Measurements from ENCODE around the gene GIMAP7. TPM values are rescaled to one million over a fixed set of nuclear protein-coding genes. Genes with fewer than 3 reads are reported as not detected.

Gene GIMAP7
- total RNA-seq, 2 donors from 2014 or later = not detected

DNA sequence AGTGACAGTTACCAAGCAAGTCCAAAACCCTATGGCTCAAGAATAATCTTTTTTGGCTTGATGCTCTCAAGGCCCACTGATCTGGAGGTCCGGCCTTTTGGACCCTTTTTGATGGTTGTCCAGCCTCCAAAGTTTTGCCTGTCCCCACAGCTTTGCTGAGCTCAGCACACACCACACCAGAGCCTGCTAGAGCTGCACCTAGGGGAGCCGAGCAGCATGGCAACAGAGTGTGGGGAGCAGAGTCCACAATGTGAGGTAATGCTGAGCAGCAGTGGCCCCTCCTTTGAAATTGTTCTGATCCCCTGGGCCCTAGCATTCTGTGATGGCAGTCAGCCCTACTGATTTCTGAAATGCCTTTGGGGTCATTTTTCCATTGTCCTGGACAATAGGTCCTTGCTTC, 9.3 kb downstream of the GIMAP7 start:
- Histone ChIP-seq H3K4me3 (ENCODE audit: low read length) (no peak overlapping the region), H3K36me3 (ENCODE audit: control insufficient read depth, insufficient read depth, low read length) (no peaks in the 10 kb centered on the region), H3K9me3 (ENCODE audit: control insufficient read depth, low read length) (no peaks in the 10 kb centered on the region), H3K4me1 (ENCODE audit: control insufficient read depth, insufficient read depth, low read length) (no peaks in the 10 kb centered on the region), H3K9ac (ENCODE audit: extremely low read depth, low read length, poor library complexity, severe bottlenecking) (no peak overlapping the region), H3K27me3 (ENCODE audit: control insufficient read depth, insufficient read depth, low read length, poor library complexity, severe bottlenecking) (no peaks in the 10 kb centered on the region), H3K27ac (ENCODE audit: low read depth, low read length) (no peak overlapping the region)
- Mint-ChIP-seq H3K27ac (no peak overlapping the region), H3K4me3 (no peak overlapping the region), H3K4me1 (no peaks in the 10 kb centered on the region), H3K9me3 (peaks cover 38% of the 10 kb centered on the region), H3K27me3 (ENCODE audit: insufficient read depth) (no peaks in the 10 kb centered on the region), H3K36me3 (ENCODE audit: low read depth) (no peaks in the 10 kb centered on the region)
- WGBS, 2 experiments (ENCODE audit: insufficient coverage in 1 of 2, insufficient read length in 1 of 2) = 78 to 100% methylated on average over 1 to 2 of the region's 2 CpGs
- DNase-seq = no peak
- TF ChIP-seq, protein P1, sequence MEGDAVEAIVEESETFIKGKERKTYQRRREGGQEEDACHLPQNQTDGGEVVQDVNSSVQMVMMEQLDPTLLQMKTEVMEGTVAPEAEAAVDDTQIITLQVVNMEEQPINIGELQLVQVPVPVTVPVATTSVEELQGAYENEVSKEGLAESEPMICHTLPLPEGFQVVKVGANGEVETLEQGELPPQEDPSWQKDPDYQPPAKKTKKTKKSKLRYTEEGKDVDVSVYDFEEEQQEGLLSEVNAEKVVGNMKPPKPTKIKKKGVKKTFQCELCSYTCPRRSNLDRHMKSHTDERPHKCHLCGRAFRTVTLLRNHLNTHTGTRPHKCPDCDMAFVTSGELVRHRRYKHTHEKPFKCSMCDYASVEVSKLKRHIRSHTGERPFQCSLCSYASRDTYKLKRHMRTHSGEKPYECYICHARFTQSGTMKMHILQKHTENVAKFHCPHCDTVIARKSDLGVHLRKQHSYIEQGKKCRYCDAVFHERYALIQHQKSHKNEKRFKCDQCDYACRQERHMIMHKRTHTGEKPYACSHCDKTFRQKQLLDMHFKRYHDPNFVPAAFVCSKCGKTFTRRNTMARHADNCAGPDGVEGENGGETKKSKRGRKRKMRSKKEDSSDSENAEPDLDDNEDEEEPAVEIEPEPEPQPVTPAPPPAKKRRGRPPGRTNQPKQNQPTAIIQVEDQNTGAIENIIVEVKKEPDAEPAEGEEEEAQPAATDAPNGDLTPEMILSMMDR (conservative IDR thresholded peaks at IDR 0.05) = no peak

DNA sequence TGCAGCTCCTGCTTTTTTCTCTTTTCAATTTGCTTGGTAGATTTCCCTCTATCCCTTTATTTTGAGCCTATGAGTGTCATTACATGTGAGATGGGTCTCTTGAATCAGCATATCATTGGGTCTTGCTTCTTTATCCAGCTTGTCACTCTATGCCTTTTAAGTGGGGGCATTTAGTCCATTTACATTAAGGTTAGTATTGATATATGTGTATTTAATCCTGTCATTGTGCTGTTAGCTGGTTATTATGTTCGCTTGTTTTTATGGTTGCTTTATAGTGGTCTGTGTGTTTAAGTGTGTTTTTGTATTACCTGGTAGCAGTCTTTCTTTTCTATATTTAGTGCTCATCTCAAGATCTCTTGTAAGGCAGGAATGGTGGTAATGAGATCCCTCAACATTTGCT, 17.0 kb downstream of the GIMAP7 start:
- Histone ChIP-seq H3K4me1 (ENCODE audit: control insufficient read depth, insufficient read depth, low read length) (no peaks in the 10 kb centered on the region), H3K36me3 (ENCODE audit: control insufficient read depth, insufficient read depth, low read length) (no peaks in the 10 kb centered on the region), H3K27ac (ENCODE audit: low read depth, low read length) (no peak overlapping the region), H3K27me3 (ENCODE audit: control insufficient read depth, insufficient read depth, low read length, poor library complexity, severe bottlenecking) (no peaks in the 10 kb centered on the region), H3K9me3 (ENCODE audit: control insufficient read depth, low read length) (no peaks in the 10 kb centered on the region), H3K4me3 (ENCODE audit: low read length) (no peak overlapping the region), H3K9ac (ENCODE audit: extremely low read depth, low read length, poor library complexity, severe bottlenecking) (no peak overlapping the region)
- Mint-ChIP-seq H3K27ac (no peak overlapping the region), H3K36me3 (ENCODE audit: low read depth) (no peaks in the 10 kb centered on the region), H3K27me3 (ENCODE audit: insufficient read depth) (peaks cover 2% of the 10 kb centered on the region), H3K4me1 (no peaks in the 10 kb centered on the region), H3K4me3 (no peak overlapping the region), H3K9me3 (peaks cover 38% of the 10 kb centered on the region)
- WGBS, 2 experiments (ENCODE audit: insufficient coverage in 1 of 2, insufficient read length in 1 of 2) = 89% methylated on average over 1 of the region's 1 CpG; no CpG with 5 or more reads in 1 of the 2 experiments
- no peak for DNase-seq
- TF ChIP-seq, protein P1 (conservative IDR thresholded peaks at IDR 0.05) = no peak

DNA sequence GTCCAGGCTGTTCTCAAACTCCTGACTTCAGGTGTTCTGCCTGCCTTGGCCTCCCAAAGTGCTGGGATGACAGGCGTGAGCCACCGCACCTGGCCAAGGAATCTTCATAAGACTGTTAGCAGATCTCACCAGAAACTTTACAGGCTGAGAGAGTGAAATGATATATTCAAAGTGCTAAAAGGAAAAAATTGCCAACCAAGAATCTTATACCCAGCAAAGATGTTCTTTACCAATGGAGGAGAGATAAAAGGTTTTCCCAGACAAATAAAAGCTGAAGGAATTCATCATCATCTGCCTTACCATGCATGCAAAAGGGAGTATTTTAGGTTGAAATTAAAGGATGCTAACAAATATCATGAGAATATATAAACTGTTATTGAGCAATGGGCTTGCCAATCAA, 23.6 kb downstream of the GIMAP7 start:
- WGBS, 2 experiments (ENCODE audit: insufficient coverage in 1 of 2, insufficient read length in 1 of 2) = 96 to 100% methylated on average over 1 to 2 of the region's 2 CpGs
- Mint-ChIP-seq H3K27me3 (ENCODE audit: insufficient read depth) (no peaks in the 10 kb centered on the region), H3K9me3 (peaks cover 53% of the 10 kb centered on the region), H3K4me1 (no peaks in the 10 kb centered on the region), H3K4me3 (no peak overlapping the region), H3K36me3 (ENCODE audit: low read depth) (no peaks in the 10 kb centered on the region), H3K27ac (no peak overlapping the region)
- TF ChIP-seq, protein P1 (conservative IDR thresholded peaks at IDR 0.05) = no peak
- no peak for DNase-seq
- Histone ChIP-seq H3K27me3 (ENCODE audit: control insufficient read depth, insufficient read depth, low read length, poor library complexity, severe bottlenecking) (no peaks in the 10 kb centered on the region), H3K27ac (ENCODE audit: low read depth, low read length) (no peak overlapping the region), H3K36me3 (ENCODE audit: control insufficient read depth, insufficient read depth, low read length) (no peaks in the 10 kb centered on the region), H3K9me3 (ENCODE audit: control insufficient read depth, low read length) (no peaks in the 10 kb centered on the region), H3K4me3 (ENCODE audit: low read length) (no peak overlapping the region), H3K4me1 (ENCODE audit: control insufficient read depth, insufficient read depth, low read length) (no peaks in the 10 kb centered on the region), H3K9ac (ENCODE audit: extremely low read depth, low read length, poor library complexity, severe bottlenecking) (no peak overlapping the region)
